IMR-90 (cell line): ENCODE measurements around the gene FBXO9. TPM values are rescaled to one million over a fixed set of nuclear protein-coding genes. Genes with fewer than 3 reads are reported as not detected.

Experiments used
- ATAC-seq: fragments of 200-7000 bp; cut with Tn5 transposase; 2 replicates; pipeline ENCODE4 v1.9.1; 2020; ENCODE audit warnings: low read depth, mild to moderate bottlenecking, moderate library complexity
- BruUV-seq: library from RNA; stranded (reverse); fragments of 400-500 nt; replicated peaks from 2 replicates; lab custom pipeline; 2021; lab: Mats Ljungman, UMichigan
- CTCF ChIA-PET: fragments of 300-600 bp; formaldehyde crosslinking; extraction: SDS; loops from one replicate; lab custom pipeline; 2021; ENCODE audit warnings: antibody characterized with exemption; lab: Yijun Ruan, JAX
- POLR2A ChIA-PET: fragments of 300-600 bp; sonication (Branson Sonifier 250); formaldehyde crosslinking; loops from one replicate; lab custom pipeline; 2022; ENCODE audit warnings: antibody characterized with exemption; ENCODE audit not compliant: unreplicated experiment; lab: Charles Lee
- DNase-seq: peaks from one replicate; pipeline ENCODE4 v3.0.0; 2013
- H2AFZ ChIP-seq: replicated peaks from 2 replicates; pipeline ENCODE3; 2013; ENCODE audit warnings: low read length, mild to moderate bottlenecking; ENCODE audit not compliant: poor library complexity
- H2AK5ac ChIP-seq: 2 replicates; pipeline ENCODE4 v1.6.1; 2013; ENCODE audit warnings: low read depth, low read length, inconsistent platforms
- H2AK9ac ChIP-seq: replicated peaks from 2 replicates; pipeline ENCODE3; 2013; ENCODE audit warnings: mild to moderate bottlenecking, low read depth, low read length, moderate library complexity; ENCODE audit not compliant: poor library complexity
- H2BK120ac ChIP-seq: 2 replicates; pipeline ENCODE4 v1.6.1; 2013; ENCODE audit warnings: low read depth, low read length, inconsistent platforms
- H2BK15ac ChIP-seq: 3 replicates; pipeline ENCODE4 v1.6.1; 2013; ENCODE audit warnings: low read depth, low read length, inconsistent platforms
- H2BK20ac ChIP-seq: 2 replicates; pipeline ENCODE4 v1.6.1; 2013; ENCODE audit warnings: low read depth, mild to moderate bottlenecking, inconsistent platforms, low read length, moderate library complexity
- H2BK5ac ChIP-seq: 2 replicates; pipeline ENCODE4 v1.6.1; 2013; ENCODE audit warnings: mild to moderate bottlenecking, low read depth, low read length, inconsistent platforms; ENCODE audit not compliant: poor library complexity, severe bottlenecking
- H3K14ac ChIP-seq: replicated peaks from 2 replicates; pipeline ENCODE4 v1.6.1; 2013; ENCODE audit warnings: low read depth, low read length, inconsistent platforms
- H3K18ac ChIP-seq: 2 replicates; pipeline ENCODE4 v1.6.1; 2013; ENCODE audit warnings: low read depth, low read length, control low read depth
- H3K23ac ChIP-seq: 2 replicates; pipeline ENCODE4 v1.6.1; 2013; ENCODE audit warnings: low read depth, low read length, inconsistent platforms
- H3K27ac ChIP-seq: 2 replicates; pipeline ENCODE4 v1.5.1; 2013; ENCODE audit warnings: mild to moderate bottlenecking, control low read depth, low read length; ENCODE audit not compliant: insufficient read depth
- H3K27me3 ChIP-seq: 2 replicates; pipeline ENCODE4 v1.6.1; 2013; ENCODE audit warnings: low read length; ENCODE audit not compliant: control insufficient read depth, insufficient read depth
- H3K36me3 ChIP-seq: 2 replicates; pipeline ENCODE4 v1.6.1; 2013; ENCODE audit warnings: low read length, mixed read lengths; ENCODE audit not compliant: control insufficient read depth, insufficient read depth
- H3K4ac ChIP-seq: 2 replicates; pipeline ENCODE4 v1.6.1; 2013; ENCODE audit warnings: low read depth, low read length, inconsistent platforms
- H3K4me1 ChIP-seq: 2 replicates; pipeline ENCODE4 v1.6.1; 2013; ENCODE audit warnings: low read length, mixed read lengths; ENCODE audit not compliant: control insufficient read depth, insufficient read depth
- H3K4me2 ChIP-seq: 2 replicates; pipeline ENCODE4 v1.6.1; 2013; ENCODE audit warnings: low read depth, mild to moderate bottlenecking, control low read depth, low read length, moderate library complexity
- H3K4me3 ChIP-seq: 2 replicates; pipeline ENCODE4 v1.5.1; 2013; ENCODE audit warnings: low read depth, mild to moderate bottlenecking, control low read depth, low read length, moderate library complexity; ENCODE audit not compliant: insufficient read depth
- H3K56ac ChIP-seq: 2 replicates; pipeline ENCODE4 v1.6.1; 2013; ENCODE audit warnings: low read length, inconsistent platforms; ENCODE audit not compliant: insufficient read depth; ENCODE audit errors: extremely low read depth
- H3K79me1 ChIP-seq, 2 experiments: 2 replicates each; pipeline ENCODE4 v1.6.1; 2013; ENCODE audit warnings: low read length in 2 of 2, inconsistent platforms in 1 of 2, low read depth in 1 of 2
- H3K9ac ChIP-seq: 2 replicates; pipeline ENCODE4 v1.6.1; 2013; ENCODE audit warnings: low read depth, low read length, control low read depth
- H3K9me1 ChIP-seq: 2 replicates; pipeline ENCODE4 v1.6.1; 2013; ENCODE audit warnings: low read length, inconsistent platforms; ENCODE audit not compliant: insufficient read depth
- H3K9me3 ChIP-seq: 2 replicates; pipeline ENCODE4 v1.6.1; 2013; ENCODE audit warnings: low read length; ENCODE audit not compliant: control insufficient read depth, insufficient read depth
- H4K20me1 ChIP-seq: 2 replicates; pipeline ENCODE4 v1.6.1; 2013; ENCODE audit warnings: low read length, inconsistent platforms; ENCODE audit not compliant: insufficient read depth
- H4K5ac ChIP-seq: 2 replicates; pipeline ENCODE4 v1.6.1; 2013; ENCODE audit warnings: mild to moderate bottlenecking, low read depth, low read length, control low read depth
- H4K8ac ChIP-seq, 2 experiments: 2 replicates each; pipeline ENCODE4 v1.6.1; 2013; ENCODE audit warnings: low read depth in 2 of 2, low read length in 2 of 2, control low read depth in 1 of 2, inconsistent platforms in 1 of 2
- H4K91ac ChIP-seq: 2 replicates; pipeline ENCODE4 v1.6.1; 2013; ENCODE audit warnings: low read depth, low read length, inconsistent platforms; ENCODE audit not compliant: insufficient read depth
- BHLHE40 ChIP-seq: fragments of 150-350 bp; IDR thresholded peaks from 2 replicates; pipeline ENCODE4 v1.6.1; 2016; ENCODE audit warnings: mild to moderate bottlenecking, low read depth, low read length
- CEBPB ChIP-seq: IDR thresholded peaks from 2 replicates; pipeline ENCODE4 v1.6.1; 2012; ENCODE audit warnings: low read depth, low read length, improper control_type of control experiment
- CHD1 ChIP-seq: IDR thresholded peaks from 2 replicates; pipeline ENCODE4 v1.6.1; 2012; ENCODE audit warnings: low read depth, low read length, improper control_type of control experiment
- FOS ChIP-seq: fragments of 150-350 bp; IDR thresholded peaks from 2 replicates; pipeline ENCODE4 v1.6.1; 2016; ENCODE audit warnings: low read depth, low read length
- MAFK ChIP-seq: IDR thresholded peaks from 2 replicates; pipeline ENCODE4 v1.6.1; 2012; ENCODE audit warnings: low read depth, low read length, improper control_type of control experiment
- MAZ ChIP-seq: IDR thresholded peaks from 2 replicates; pipeline ENCODE4 v1.6.1; 2012; ENCODE audit warnings: low read depth, mild to moderate bottlenecking, low read length, improper control_type of control experiment, moderate library complexity, borderline replicate concordance
- MXI1 ChIP-seq: IDR thresholded peaks from 2 replicates; pipeline ENCODE4 v1.6.1; 2012; ENCODE audit warnings: low read depth, mild to moderate bottlenecking, low read length, moderate library complexity, borderline replicate concordance
- NFE2L2 ChIP-seq: fragments of 150-350 bp; IDR thresholded peaks from 2 replicates; pipeline ENCODE4 v1.6.1; 2016; ENCODE audit warnings: low read depth, mild to moderate bottlenecking, low read length
- POLR2A ChIP-seq: IDR thresholded peaks from 2 replicates; pipeline ENCODE4 v1.6.1; 2012; ENCODE audit warnings: mild to moderate bottlenecking, low read depth, low read length
- RAD21 ChIP-seq: IDR thresholded peaks from 2 replicates; pipeline ENCODE4 v1.6.1; 2012; ENCODE audit warnings: low read length, improper control_type of control experiment
- RCOR1 ChIP-seq: IDR thresholded peaks from 2 replicates; pipeline ENCODE4 v1.6.1; 2012; ENCODE audit warnings: mild to moderate bottlenecking, low read length, improper control_type of control experiment; ENCODE audit not compliant: insufficient replicate concordance
- RFX5 ChIP-seq: IDR thresholded peaks from 2 replicates; pipeline ENCODE4 v1.8.0; 2012; ENCODE audit warnings: low read depth, mild to moderate bottlenecking, low read length, moderate library complexity
- SMC3 ChIP-seq: fragments of 150-350 bp; IDR thresholded peaks from 2 replicates; pipeline ENCODE4 v1.6.1; 2016; ENCODE audit warnings: low read depth, mild to moderate bottlenecking, antibody characterized with exemption, low read length, moderate library complexity
- WGBS, 2 experiments: methylation state at CpG; one replicate each; pipeline versions ENCODE4 v1.1.5 to v1.1.7; 2013; ENCODE audit warnings: missing lambda C conversion rate in 2 of 2; ENCODE audit not compliant: insufficient read length in 1 of 2; ENCODE audit errors: extremely low coverage in 2 of 2; 5-methylcytosine and 5-hydroxymethylcytosine counted together
- dilution Hi-C: fragments of 300-500 bp; cut with HindIII; formaldehyde crosslinking; loops from one replicate; pipeline ENCODE4 v1.14.3; 2018; ENCODE audit warnings: low sequenced_read_pairs; ENCODE audit not compliant: unreplicated experiment
- in situ Hi-C: fragments of 300-500 bp; cut with MboI; formaldehyde crosslinking; loops from 3 replicates; pipeline ENCODE4 v1.14.3; 2019; ENCODE audit warnings: low sequenced_read_pairs, inconsistent platforms, mixed read lengths
- intact Hi-C: fragments of 100-400 bp; cut with micrococcal nuclease; formaldehyde crosslinking; loops from 2 replicates; pipeline ENCODE4 v1.10.0; 2022
- polyA plus RNA-seq, 3 experiments: library from polyadenylated mRNA; depleted of rRNA; stranded (reverse); fragments of >200 nt; gene quantifications; 2 replicates each; pipeline ENCODE4 v1.2.3, GENCODE V29; 2012; ENCODE audit warnings: low replicate concordance in 1 of 3
- total RNA-seq: library from RNA; depleted of rRNA; stranded (reverse); fragments of >200 nt; gene quantifications from 2 replicates; pipeline ENCODE4 v1.2.3, GENCODE V29; 2012
- TF ChIP-seq, protein P1 (sequence below): fragments of 150-350 bp; IDR thresholded peaks from 2 replicates; pipeline ENCODE4 v1.6.1; 2016; ENCODE audit warnings: low read depth, mild to moderate bottlenecking, low read length, moderate library complexity, borderline replicate concordance
- TF ChIP-seq, protein P2 (sequence below): fragments of 150-350 bp; IDR thresholded peaks from 2 replicates; pipeline ENCODE4 v1.6.1; 2017; ENCODE audit warnings: mild to moderate bottlenecking, antibody characterized with exemption, low read length, low read depth
- TF ChIP-seq, protein P3 (sequence below): conservative IDR thresholded peaks from 2 replicates; pipeline ENCODE4 v1.5.1; 2012; ENCODE audit warnings: mild to moderate bottlenecking, low read depth, low read length, improper control_type of control experiment

Gene FBXO9
- total and polyA plus RNA-seq, 2 of the 4 experiments (the other 2 are of a cell fraction): 49.6 to 65.9 TPM

DNA sequence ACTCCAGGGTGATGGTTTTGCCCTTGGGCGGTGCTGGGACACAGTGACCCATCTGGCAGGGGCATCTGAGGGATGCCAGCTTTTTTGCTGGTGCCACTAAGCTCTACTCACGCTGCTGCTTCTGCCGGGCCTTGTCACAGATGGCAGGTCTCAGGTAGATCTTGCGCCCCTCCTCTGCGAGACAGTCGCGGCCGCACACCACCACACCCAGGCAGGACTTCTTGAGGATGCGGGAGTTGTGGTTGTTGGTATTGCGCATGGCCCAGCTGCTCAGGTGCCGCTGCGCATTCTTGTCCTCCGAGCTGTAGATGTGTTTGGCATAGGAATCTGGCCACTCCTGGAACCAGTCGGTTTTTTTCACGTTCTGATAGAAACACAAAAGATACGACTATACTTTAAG lies 68.8 kb downstream of the FBXO9 start:
- Histone ChIP-seq H4K8ac (no peak overlapping the region), H4K91ac (no peak overlapping the region), H3K4ac (no peak overlapping the region), H2BK5ac (no peak overlapping the region), H2AFZ (no peak overlapping the region), H3K9me3 (no peaks in the 10 kb centered on the region), H3K4me2 (no peak overlapping the region), H3K9me1 (no peaks in the 10 kb centered on the region), H3K4me3 (no peak overlapping the region), H3K56ac (no peak overlapping the region), H3K18ac (no peak overlapping the region), H4K20me1 (no peaks in the 10 kb centered on the region), H3K27ac (no peak overlapping the region), H2AK5ac (no peak overlapping the region), H4K5ac (no peak overlapping the region), H2BK120ac (no peak overlapping the region), H3K36me3 (no peaks in the 10 kb centered on the region), H2BK20ac (no peak overlapping the region), H3K23ac (no peak overlapping the region), H3K4me1 (no peaks in the 10 kb centered on the region), H3K9ac (no peak overlapping the region), H3K27me3 (peaks cover 25% of the 10 kb centered on the region), H3K79me1 (no peaks in the 10 kb centered on the region), H2BK15ac (no peak overlapping the region), H3K14ac (no peak overlapping the region), H2AK9ac (no peak overlapping the region)
- ATAC-seq: no peak
- DNase-seq: no peak
- in situ Hi-C loops (no loop called here), dilution Hi-C loops (no loop called here), intact Hi-C loops (no loop called here)
- ChIA-PET POLR2A (no interaction called here), CTCF (no interaction called here)
- BruUV-seq: no TSS peak
- no peak for TF ChIP-seq RCOR1
- no peak for TF ChIP-seq MXI1
- no peak for TF ChIP-seq CEBPB
- TF ChIP-seq MAZ: no peak
- no peak for TF ChIP-seq RFX5
- TF ChIP-seq BHLHE40: no peak
- TF ChIP-seq, protein P1, sequence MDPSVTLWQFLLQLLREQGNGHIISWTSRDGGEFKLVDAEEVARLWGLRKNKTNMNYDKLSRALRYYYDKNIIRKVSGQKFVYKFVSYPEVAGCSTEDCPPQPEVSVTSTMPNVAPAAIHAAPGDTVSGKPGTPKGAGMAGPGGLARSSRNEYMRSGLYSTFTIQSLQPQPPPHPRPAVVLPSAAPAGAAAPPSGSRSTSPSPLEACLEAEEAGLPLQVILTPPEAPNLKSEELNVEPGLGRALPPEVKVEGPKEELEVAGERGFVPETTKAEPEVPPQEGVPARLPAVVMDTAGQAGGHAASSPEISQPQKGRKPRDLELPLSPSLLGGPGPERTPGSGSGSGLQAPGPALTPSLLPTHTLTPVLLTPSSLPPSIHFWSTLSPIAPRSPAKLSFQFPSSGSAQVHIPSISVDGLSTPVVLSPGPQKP: no peak
- no peak for TF ChIP-seq FOS
- no peak for TF ChIP-seq CHD1
- TF ChIP-seq MAFK: no peak
- TF ChIP-seq SMC3: no peak
- TF ChIP-seq RAD21: no peak
- no peak for TF ChIP-seq NFE2L2
- TF ChIP-seq POLR2A: no peak
- TF ChIP-seq, protein P2, sequence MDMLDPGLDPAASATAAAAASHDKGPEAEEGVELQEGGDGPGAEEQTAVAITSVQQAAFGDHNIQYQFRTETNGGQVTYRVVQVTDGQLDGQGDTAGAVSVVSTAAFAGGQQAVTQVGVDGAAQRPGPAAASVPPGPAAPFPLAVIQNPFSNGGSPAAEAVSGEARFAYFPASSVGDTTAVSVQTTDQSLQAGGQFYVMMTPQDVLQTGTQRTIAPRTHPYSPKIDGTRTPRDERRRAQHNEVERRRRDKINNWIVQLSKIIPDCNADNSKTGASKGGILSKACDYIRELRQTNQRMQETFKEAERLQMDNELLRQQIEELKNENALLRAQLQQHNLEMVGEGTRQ: no peak
- TF ChIP-seq, protein P3, sequence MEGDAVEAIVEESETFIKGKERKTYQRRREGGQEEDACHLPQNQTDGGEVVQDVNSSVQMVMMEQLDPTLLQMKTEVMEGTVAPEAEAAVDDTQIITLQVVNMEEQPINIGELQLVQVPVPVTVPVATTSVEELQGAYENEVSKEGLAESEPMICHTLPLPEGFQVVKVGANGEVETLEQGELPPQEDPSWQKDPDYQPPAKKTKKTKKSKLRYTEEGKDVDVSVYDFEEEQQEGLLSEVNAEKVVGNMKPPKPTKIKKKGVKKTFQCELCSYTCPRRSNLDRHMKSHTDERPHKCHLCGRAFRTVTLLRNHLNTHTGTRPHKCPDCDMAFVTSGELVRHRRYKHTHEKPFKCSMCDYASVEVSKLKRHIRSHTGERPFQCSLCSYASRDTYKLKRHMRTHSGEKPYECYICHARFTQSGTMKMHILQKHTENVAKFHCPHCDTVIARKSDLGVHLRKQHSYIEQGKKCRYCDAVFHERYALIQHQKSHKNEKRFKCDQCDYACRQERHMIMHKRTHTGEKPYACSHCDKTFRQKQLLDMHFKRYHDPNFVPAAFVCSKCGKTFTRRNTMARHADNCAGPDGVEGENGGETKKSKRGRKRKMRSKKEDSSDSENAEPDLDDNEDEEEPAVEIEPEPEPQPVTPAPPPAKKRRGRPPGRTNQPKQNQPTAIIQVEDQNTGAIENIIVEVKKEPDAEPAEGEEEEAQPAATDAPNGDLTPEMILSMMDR: no peak
- 0% methylated on average over 1 of the region's 16 CpGs; no CpG with 5 or more reads in 1 of the 2 experiments for WGBS, 2 experiments
